Stimulated activated CD4-positive, alpha-beta T cell treated with anti-CD3 and anti-CD28 coated beads, TNF-alpha, amount 100 ng/mL, for 1 hour (primary cell): ENCODE measurements around the gene NKAPL.
"Not testable (repeated sequence)": the region's sequence is repeated elsewhere in the genome, so short reads cannot be mapped to it uniquely, and the experiment has no call there.

Experiments used
- DNase-seq, 3 donors: peaks; one replicate each; pipeline ENCODE4 v3.0.0-alpha.2; 2020; ENCODE audit warnings: low read depth in 3 of 3, low spot score in 1 of 3

Gene NKAPL

DNA sequence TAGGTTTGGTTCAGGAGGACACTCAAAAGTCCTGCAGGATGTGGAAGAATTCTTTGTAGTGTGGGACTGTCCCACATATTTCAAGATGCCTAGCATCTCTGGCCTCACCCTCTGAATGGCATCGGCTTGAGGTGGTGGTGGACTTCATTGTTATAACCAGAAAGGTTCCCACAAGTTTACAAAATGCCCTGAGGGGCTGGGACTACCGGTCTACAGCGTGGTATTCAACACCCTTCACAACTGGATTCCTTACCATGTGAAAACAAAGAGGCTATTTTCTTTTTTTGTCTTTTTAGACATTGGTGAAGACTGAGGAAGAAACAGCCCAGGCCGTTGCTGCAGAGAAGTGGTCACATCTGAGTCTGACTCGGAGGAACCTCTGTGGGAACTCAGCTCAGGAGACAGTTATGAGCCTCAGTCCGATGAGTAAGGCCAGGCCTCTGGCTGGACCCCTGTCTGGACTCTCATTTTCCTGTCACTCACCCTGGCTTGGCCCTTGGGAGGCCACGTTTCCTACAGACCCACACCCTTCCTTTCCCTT, 37.5 kb downstream of the NKAPL start:
- no peak for DNase-seq

DNA sequence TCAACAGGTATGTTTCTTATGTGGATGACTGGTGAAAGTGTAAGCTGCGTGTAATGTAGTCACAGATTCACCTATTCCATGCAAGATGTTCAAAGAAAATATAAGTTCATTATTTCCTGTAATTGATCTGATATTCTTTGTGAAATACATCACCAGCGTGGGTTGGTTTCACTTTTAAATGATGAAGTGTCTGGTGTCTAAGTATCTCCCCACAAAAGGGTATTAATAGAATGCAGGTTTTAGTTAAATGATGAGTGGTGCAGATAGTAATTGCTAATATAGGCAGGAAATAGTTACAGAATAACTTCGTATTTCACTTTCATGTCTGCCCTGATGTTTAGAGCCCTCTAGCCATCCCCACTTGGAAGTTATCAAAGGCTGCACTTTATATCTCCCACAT, 44.5 kb downstream of the NKAPL start:
- DNase-seq: no peak

DNA sequence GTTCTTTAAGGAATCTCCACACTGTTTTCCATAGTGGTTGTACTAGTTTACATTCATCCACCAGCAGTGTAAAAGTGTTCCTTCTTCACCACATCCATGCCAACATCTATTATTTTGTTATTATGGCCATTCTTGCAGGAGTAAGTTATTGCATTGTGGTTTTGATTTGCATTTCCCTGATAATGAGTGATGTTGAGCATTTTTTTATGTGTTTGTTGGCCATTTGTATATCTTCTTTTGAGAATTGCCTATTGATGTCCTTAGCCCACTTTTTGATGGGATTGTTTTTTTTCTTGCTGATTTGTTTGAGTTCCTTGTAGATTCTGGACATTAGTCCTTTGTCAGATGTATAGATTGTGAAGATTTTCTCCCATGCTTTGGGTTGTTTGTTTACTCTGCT, 47.3 kb downstream of the NKAPL start:
- DNase-seq: not testable (repeated sequence)
